HEK293 (cell line): Measurements from ENCODE around the gene LRRK1.

Experiments used
- ZNF23 ChIP-seq: fragments of 450-650 bp; formaldehyde crosslinking; IDR thresholded peaks from 2 replicates; pipeline ENCODE4 v1.5.1; 2016; ENCODE audit warnings: missing biosample characterization, missing genetic modification characterization, borderline replicate concordance
- ZNF561 ChIP-seq: fragments of 450-650 bp; IDR thresholded peaks from 2 replicates; pipeline ENCODE4 v1.5.1; 2018; ENCODE audit warnings: missing biosample characterization, missing genetic modification characterization, borderline replicate concordance
- TF ChIP-seq, protein P1 (sequence below): fragments of 450-650 bp; formaldehyde crosslinking; IDR thresholded peaks from 2 replicates; pipeline ENCODE4 v1.5.1; 2016; ENCODE audit warnings: missing biosample characterization, missing genetic modification characterization
- TF ChIP-seq, protein P2 (sequence below): fragments of 450-650 bp; formaldehyde crosslinking; IDR thresholded peaks from 2 replicates; pipeline ENCODE4 v1.5.1; 2016; ENCODE audit warnings: missing biosample characterization, missing genetic modification characterization

DNA sequence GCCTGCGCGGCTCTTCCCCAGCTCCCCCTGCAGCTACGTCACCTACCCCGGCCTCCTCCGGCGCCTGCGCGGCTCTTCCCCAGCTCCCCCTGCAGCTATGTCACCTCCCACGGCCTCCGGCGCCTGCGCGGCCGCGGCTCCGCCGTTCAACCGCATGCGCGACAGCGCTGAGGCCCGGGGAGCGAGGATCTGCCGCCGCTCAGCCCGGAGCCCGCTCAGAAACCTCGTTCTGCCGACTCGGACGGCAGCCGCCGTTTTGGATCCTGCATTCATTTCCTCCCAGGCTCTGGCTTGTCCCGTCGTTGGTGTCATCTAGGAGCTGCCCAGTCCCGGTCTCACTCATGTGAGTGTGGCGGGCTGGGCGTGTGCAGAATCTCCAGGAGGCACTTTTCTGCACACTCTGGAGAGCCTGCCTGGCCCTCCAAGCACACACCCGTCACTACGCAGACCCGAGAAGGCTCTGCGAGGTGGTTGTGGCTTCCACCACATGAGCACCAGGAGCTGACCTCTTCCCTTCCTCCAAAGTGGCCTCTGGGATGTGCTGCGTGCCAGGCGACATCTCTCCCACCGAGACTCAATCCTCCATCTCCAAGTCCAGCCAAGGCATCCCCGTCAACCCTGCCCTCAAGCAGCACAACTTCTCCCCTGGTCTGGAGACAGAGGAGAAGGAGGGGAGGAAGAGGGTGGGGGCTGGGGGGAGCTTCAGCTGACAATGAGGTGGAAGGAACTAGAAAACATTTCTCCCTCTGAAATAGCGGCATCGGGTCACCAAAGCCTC is 167.4 kb downstream of the LRRK1 start:
- TF ChIP-seq ZNF23 (no peak), ZNF561 (tag by site-specific recombination) (no peak)
- TF ChIP-seq, protein P1, sequence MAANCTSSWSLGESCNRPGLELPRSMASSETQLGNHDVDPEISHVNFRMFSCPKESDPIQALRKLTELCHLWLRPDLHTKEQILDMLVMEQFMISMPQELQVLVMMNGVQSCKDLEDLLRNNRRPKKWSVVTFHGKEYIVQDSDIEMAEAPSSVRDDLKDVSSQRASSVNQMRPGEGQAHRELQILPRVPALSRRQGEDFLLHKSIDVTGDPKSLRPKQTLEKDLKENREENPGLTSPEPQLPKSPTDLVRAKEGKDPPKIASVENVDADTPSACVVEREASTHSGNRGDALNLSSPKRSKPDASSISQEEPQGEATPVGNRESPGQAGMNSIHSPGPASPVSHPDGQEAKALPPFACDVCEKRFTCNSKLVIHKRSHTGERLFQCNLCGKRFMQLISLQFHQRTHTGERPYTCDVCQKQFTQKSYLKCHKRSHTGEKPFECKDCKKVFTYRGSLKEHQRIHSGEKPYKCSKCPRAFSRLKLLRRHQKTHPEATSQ (tag by site-specific recombination): no peak
- TF ChIP-seq, protein P2, sequence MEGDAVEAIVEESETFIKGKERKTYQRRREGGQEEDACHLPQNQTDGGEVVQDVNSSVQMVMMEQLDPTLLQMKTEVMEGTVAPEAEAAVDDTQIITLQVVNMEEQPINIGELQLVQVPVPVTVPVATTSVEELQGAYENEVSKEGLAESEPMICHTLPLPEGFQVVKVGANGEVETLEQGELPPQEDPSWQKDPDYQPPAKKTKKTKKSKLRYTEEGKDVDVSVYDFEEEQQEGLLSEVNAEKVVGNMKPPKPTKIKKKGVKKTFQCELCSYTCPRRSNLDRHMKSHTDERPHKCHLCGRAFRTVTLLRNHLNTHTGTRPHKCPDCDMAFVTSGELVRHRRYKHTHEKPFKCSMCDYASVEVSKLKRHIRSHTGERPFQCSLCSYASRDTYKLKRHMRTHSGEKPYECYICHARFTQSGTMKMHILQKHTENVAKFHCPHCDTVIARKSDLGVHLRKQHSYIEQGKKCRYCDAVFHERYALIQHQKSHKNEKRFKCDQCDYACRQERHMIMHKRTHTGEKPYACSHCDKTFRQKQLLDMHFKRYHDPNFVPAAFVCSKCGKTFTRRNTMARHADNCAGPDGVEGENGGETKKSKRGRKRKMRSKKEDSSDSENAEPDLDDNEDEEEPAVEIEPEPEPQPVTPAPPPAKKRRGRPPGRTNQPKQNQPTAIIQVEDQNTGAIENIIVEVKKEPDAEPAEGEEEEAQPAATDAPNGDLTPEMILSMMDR (tag by site-specific recombination): no peak
